ENCODE results near the gene CDC42EP4. TPM values are rescaled to one million over a fixed set of nuclear protein-coding genes. Genes with fewer than 3 reads are reported as not detected.
"Not testable (repeated sequence)": the region's sequence is repeated elsewhere in the genome, so short reads cannot be mapped to it uniquely, and the experiment has no call there.

Gene CDC42EP4
- total RNA-seq, 1 experiment from 2014 or later, result 11.0 TPM

- H3K9me3 Mint-ChIP-seq (ENCODE audit: unreplicated experiment), result no peaks in the 10 kb centered on the region
- TF ChIP-seq CTCF (IDR thresholded peaks at IDR 0.05; ENCODE audit: unreplicated experiment), result no peak
- intact Hi-C loops (cut with micrococcal nuclease), result no loop called here
- H3K27me3 Mint-ChIP-seq (ENCODE audit: insufficient read depth, unreplicated experiment), result no peaks in the 10 kb centered on the region
- peaks cover 4% of the 10 kb centered on the region for H3K36me3 Mint-ChIP-seq (ENCODE audit: insufficient read depth, unreplicated experiment)
- BruUV-seq (replicated peaks), result no TSS peak
- no peak for DNase-seq (ENCODE audit: unreplicated experiment)
- H3K4me1 Mint-ChIP-seq (ENCODE audit: insufficient read depth, unreplicated experiment), result no peaks in the 10 kb centered on the region
- no peak overlapping the region for H3K4me3 Mint-ChIP-seq (ENCODE audit: unreplicated experiment)
- POLR2A ChIA-PET, result interaction anchor here (0.9 to 1.1 kb wide), 2 partner anchors 10 to 18 kb away, joined by 3 to 4 read pairs; no protein-coding TSS in a partner anchor
- H3K27ac Mint-ChIP-seq (ENCODE audit: low read depth, unreplicated experiment), result no peak overlapping the region
- CTCF ChIA-PET, result interaction anchor here (0.6 to 1.3 kb wide), 3 partner anchors 29 to 60 kb away, joined by 3 to 4 read pairs (median 3); no protein-coding TSS in a partner anchor
Observed at GRCh38 chr17:73315471-73315870, 3.7 kb upstream of the CDC42EP4 start.

- no peak overlapping the region for H3K4me3 Mint-ChIP-seq (ENCODE audit: unreplicated experiment)
- CTCF ChIA-PET, result interaction anchor here (0.6 to 1.0 kb wide), 5 partner anchors 20 to 114 kb away, joined by 3 to 6 read pairs (median 3); no protein-coding TSS in a partner anchor
- BruUV-seq (replicated peaks), result no TSS peak
- H3K9me3 Mint-ChIP-seq (ENCODE audit: unreplicated experiment), result no peaks in the 10 kb centered on the region
- intact Hi-C loops (cut with micrococcal nuclease), result loop anchor here (2.0 kb wide), 1 partner anchor 121 kb away; the partner anchor contains the start of gene COG1
- POLR2A ChIA-PET, result interaction anchor here (1.3 kb wide), 1 partner anchor 46 kb away, joined by 4 read pairs; no protein-coding TSS in a partner anchor
- DNase-seq (ENCODE audit: unreplicated experiment), result no peak
- H3K4me1 Mint-ChIP-seq (ENCODE audit: insufficient read depth, unreplicated experiment), result peaks cover 6% of the 10 kb centered on the region
- H3K27ac Mint-ChIP-seq (ENCODE audit: low read depth, unreplicated experiment), result no peak overlapping the region
- H3K27me3 Mint-ChIP-seq (ENCODE audit: insufficient read depth, unreplicated experiment), result no peaks in the 10 kb centered on the region
- peaks cover 7% of the 10 kb centered on the region for H3K36me3 Mint-ChIP-seq (ENCODE audit: insufficient read depth, unreplicated experiment)
- no peak for TF ChIP-seq CTCF (IDR thresholded peaks at IDR 0.05; ENCODE audit: unreplicated experiment)
Observed at GRCh38 chr17:73313526-73314127, 1.8 kb upstream of the CDC42EP4 start.

DNA sequence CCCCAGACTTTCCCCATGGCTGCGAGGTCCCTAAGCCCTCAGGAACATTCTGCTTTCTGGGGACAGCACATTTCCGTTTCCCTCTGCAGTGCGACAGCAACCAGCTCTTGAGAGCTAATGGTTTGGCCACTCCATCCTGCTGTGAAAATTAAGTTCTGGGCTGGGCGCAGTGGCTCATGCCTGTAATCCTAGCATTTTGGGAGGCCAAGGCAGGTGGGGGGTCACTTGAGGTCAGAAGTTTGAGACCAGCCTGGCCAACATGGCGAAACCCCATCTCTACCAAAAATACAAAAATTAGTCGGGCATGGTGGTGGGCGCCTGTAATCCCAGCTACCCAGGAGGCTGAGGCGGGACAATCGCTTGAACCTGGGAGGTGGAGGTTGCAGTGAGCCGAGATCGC is 1.1 kb upstream of the CDC42EP4 start:
- not testable (repeated sequence) for DNase-seq (ENCODE audit: unreplicated experiment); H3K36me3 Mint-ChIP-seq (ENCODE audit: insufficient read depth, unreplicated experiment); H3K27me3 Mint-ChIP-seq (ENCODE audit: insufficient read depth, unreplicated experiment); H3K4me3 Mint-ChIP-seq (ENCODE audit: unreplicated experiment); H3K9me3 Mint-ChIP-seq (ENCODE audit: unreplicated experiment); BruUV-seq (replicated peaks); H3K27ac Mint-ChIP-seq (ENCODE audit: low read depth, unreplicated experiment)
- intact Hi-C loops (cut with micrococcal nuclease), result loop anchor here (2.0 kb wide), 1 partner anchor 120 kb away; the partner anchor contains the start of gene COG1
- H3K4me1 Mint-ChIP-seq (ENCODE audit: insufficient read depth, unreplicated experiment), result peaks cover 12% of the 10 kb centered on the region
- ChIA-PET POLR2A (interaction anchor here (0.5 to 9.5 kb wide), 12 partner anchors 11 to 724 kb away, joined by 3 to 102 read pairs (median 4); a partner anchor contains a TSS), CTCF (interaction anchor here (0.6 to 1.2 kb wide), 4 partner anchors 15 to 43 kb away, joined by 3 to 5 read pairs (median 4); no protein-coding TSS in a partner anchor)

DNA sequence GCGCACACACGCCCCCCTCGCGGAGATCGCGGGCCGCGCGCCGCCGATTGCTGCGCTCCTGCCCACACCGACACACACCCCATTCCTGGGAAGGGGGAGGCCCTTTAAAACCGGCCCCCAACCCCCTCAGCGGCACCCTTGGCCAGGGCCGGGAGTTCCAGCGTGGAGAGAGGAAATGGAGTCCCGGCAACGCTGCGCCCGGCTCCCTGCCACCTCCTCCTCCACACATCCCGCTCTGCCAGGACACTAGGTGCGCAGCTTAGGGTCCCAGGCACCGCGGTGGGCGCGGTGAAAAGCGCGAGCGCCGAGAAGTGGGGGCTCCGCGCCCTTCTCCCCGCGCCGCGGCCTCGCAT is 397 bp downstream of the CDC42EP4 start:
- no peaks in the 10 kb centered on the region for H3K27me3 Mint-ChIP-seq (ENCODE audit: insufficient read depth, unreplicated experiment)
- BruUV-seq (replicated peaks), result TSS peak; percentile 22
- intact Hi-C loops (cut with micrococcal nuclease), result loop anchor here (1.0 kb wide), 4 partner anchors 29 to 58 kb away; no protein-coding TSS in a partner anchor
- H3K9me3 Mint-ChIP-seq (ENCODE audit: unreplicated experiment), result no peaks in the 10 kb centered on the region
- H3K27ac Mint-ChIP-seq (ENCODE audit: low read depth, unreplicated experiment), result peak overlapping the region; percentile 96
- no peak for TF ChIP-seq CTCF (IDR thresholded peaks at IDR 0.05; ENCODE audit: unreplicated experiment)
- peaks cover 23% of the 10 kb centered on the region for H3K4me1 Mint-ChIP-seq (ENCODE audit: insufficient read depth, unreplicated experiment)
- H3K36me3 Mint-ChIP-seq (ENCODE audit: insufficient read depth, unreplicated experiment), result peaks cover 12% of the 10 kb centered on the region
- H3K4me3 Mint-ChIP-seq (ENCODE audit: unreplicated experiment), result peak overlapping the region; percentile 92
- no peak for DNase-seq (ENCODE audit: unreplicated experiment)
- CTCF ChIA-PET, result interaction anchor here (0.6 to 1.9 kb wide), 13 partner anchors 9 to 80 kb away, joined by 3 to 9 read pairs (median 5); a partner anchor contains a TSS
- POLR2A ChIA-PET, result interaction anchor here (0.7 to 9.5 kb wide), 15 partner anchors 9 to 907 kb away, joined by 3 to 102 read pairs (median 4); a partner anchor contains a TSS

All from MCF 10A (cell line).